DMS53 treated with DMSO at 0.1 percent for 48 hours (cell line): Measurements from ENCODE around the gene SLC2A6.

Source experiments
- DNase-seq: peaks from one replicate; lab custom pipeline; 2025; ENCODE audit not compliant: unreplicated experiment; lab: John Stamatoyannopoulos, UW

SLC2A6 gene

GRCh38 chr9:133477992-133478850, 678 bp downstream of the SLC2A6 start:
- DNase-seq, result no peak

GRCh38 chr9:133477461-133477860, 1.4 kb downstream of the SLC2A6 start:
- no peak for DNase-seq

- no peak for DNase-seq
Observed at GRCh38 chr9:133476941-133477340, 2.0 kb downstream of the SLC2A6 start.

DNA sequence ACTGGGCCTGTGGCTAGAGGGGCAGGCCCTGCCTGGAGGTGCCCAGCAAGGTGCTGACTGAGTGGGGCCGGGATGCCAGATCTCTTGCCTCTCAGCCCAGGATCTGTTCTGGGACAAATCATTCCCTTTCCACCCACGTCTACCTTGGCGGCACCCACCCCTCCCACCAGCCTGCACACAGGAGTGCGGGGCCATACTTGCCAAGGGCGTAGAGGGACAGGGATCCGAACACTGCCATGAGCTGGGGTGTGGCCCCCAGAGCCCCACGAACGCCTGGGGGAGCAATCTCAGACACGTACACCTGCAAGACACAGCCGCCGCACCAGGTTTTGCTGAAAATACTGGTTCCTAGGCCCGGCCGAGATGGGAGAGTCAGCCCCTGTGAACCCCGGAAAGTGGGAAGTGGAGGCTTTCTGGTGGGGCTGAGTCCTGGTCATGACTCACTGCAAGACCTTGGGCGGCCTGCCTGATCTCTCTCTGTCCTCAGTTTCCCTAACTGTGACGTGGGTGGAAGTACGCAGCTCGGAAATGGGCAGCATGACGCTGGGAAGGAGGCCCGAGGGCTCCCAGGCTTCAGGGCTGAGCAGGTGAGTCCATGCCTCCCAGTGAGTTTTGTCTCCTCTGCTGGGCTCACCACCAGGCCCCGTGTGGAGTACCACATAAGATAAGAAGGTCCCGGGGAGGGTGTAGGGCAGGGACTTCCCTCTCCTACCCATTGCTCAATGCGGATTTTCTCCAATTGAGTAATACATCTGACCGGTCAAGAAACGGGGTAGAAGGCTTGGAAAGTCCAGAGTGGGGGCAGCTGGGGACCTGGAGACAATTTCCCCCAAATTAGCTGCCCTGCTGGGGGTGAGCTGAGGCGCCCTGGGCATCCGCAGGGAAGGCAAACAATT, 2.6 kb downstream of the SLC2A6 start:
- no peak for DNase-seq

- no peak for DNase-seq
Observed at GRCh38 chr9:133475292-133476012, 3.4 kb downstream of the SLC2A6 start.

DNA sequence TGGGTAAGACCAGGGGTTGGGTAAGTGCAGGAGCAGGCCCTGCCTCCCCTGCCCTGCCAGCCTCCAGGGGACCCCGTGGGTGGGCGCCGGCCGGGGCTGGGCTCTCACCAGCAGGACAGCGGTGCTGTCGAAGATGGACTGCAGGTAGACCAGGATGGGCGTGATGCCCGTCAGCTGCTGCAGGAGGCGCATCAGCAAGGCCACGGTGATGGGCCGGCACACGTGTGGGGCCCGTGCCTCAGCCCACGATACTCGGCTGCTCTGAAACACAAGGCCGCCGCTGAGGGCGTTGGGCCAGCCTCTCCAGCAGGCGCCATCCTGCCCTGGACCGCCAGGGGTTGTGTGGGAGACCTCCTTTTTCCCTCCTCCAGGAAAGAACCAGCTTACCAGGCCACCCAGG, 4.0 kb downstream of the SLC2A6 start:
- no peak for DNase-seq

DNA sequence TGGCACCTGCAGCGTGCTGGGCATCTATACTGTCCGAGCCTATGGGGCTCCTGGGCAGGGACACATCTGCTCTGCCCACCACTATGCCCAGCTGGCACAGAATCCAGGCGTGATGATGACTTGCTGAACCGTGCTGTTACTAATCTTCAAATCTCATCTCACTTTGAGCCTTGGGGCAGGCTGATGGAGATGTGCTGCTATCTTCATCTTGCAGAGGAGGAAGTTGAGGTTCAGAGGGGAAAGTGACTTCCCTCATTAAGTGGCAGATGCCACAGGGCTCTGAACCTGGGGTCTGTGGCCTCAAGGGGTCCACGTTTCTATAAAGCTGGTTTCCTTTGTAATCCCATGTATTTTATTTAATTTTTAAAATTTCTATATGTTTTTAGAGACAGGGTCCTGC, 4.7 kb downstream of the SLC2A6 start:
- DNase-seq, result no peak

GRCh38 chr9:133473743-133474142, 5.2 kb downstream of the SLC2A6 start:
- DNase-seq, result no peak

DNA sequence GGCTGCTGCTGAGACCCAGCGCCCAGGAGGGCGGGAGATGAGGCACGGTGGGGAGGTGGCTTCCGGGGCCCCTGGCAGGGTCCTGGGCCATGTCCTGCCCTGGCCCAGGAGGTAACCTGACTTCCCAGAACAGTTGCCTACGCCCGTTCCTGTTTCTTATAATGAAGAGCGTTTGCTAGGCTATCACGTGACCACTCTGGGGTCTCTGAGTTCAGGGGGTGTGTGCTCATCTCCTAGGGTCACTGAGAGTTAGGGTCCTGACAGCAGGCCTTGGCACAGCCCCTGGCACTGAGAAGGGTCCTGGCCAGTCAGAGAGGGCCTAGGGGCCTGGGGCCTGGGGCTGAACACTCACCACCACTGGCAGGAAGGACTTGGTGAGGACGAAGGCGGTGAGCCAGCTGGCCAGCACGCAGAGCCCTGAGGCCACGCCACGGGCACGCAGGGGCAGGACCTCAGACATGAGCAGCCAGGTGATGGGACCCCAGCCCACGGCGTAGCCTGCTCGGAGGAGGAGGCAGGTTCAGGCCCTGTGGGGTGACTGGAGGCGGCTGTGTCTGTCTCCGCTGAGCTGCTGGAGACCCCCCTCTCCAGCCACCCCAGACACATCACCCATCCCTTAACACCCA, 6.0 kb downstream of the SLC2A6 start:
- no peak for DNase-seq

DNA sequence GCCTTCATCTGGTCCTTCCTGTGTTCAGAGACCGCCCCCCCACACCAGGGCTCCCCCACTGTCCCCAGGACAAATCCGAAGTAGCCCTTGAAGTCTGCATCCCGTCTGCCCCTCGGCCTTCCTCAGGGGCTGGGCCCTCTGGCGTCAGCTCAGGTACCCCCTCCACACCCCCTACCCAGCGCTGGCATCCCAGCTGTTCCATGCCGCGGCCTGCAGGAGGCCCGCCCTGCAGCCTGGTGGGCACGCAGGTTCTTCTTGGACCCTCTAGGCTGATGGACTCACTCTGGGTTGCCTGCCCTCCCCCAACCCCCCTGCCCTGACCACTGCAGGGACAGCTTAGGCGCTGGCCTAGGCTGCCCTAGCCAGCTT, 6.6 kb downstream of the SLC2A6 start:
- no peak for DNase-seq

DNA sequence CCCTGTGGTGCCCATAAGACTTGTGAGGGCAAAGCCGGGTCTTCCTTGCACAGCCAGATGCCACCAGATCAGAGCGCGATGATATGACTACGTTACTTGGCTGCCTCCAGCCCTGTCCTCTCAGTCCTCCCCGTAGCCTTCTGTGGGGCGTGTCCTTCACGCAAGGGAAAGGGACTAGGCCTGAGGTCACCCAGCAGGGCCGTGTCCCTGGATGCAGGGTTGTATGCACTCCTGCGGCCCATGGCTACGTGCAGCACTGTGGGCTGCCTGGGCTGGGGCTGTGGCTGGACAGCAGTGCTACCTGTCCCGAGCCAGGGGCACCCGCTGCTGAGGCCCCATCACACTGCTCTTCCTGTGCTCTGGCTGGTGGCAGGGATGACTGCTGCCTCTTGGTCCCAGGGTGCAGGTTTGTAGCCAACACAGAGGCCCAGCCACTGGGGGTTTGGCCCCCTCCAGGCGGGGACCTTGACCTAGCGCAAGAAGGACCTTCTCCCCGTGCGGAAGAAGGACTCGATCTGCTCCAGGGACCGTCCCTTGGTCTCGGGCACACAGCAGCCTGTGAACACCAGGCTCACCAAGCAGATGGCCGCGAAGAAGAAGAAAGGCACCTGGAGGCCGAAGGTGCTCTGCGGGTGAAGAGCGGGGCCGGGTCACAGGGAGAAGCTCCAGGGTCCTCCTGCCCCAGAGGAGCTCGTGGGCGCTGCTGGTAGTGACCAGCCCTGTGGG, 7.2 kb downstream of the SLC2A6 start:
- no peak for DNase-seq

GRCh38 chr9:133470988-133471387, 7.9 kb downstream of the SLC2A6 start:
- DNase-seq, result no peak

- no peak for DNase-seq
Observed at GRCh38 chr9:133470427-133470924, 8.4 kb downstream of the SLC2A6 start.

- no peak for DNase-seq
Observed at GRCh38 chr9:133468777-133469421, 10.0 kb downstream of the SLC2A6 start.

DNA sequence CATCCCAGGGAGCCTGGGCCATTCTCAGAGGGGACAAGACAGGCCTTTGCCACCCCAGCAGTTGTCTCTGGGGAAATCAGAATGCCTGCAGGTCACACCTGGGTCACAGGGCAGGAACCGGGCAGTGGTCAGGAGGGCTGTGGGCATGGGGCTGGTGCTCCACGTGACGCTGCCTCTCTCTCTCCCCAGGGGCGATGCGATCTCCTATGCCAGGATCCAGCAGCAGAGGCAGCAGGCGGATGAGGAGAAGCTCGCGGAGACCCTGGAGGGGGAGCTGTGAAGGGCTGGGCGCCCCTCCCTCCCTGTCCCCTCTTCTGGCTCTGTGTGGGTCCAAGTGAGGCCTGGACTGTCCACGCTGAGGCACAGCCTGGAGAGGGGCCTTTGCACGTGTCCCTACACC, 10.5 kb downstream of the SLC2A6 start:
- DNase-seq, result no peak

- no peak for DNase-seq
Observed at GRCh38 chr9:133467101-133467500, 11.8 kb downstream of the SLC2A6 start.

GRCh38 chr9:133465984-133466383, 12.9 kb downstream of the SLC2A6 start:
- no peak for DNase-seq

DNA sequence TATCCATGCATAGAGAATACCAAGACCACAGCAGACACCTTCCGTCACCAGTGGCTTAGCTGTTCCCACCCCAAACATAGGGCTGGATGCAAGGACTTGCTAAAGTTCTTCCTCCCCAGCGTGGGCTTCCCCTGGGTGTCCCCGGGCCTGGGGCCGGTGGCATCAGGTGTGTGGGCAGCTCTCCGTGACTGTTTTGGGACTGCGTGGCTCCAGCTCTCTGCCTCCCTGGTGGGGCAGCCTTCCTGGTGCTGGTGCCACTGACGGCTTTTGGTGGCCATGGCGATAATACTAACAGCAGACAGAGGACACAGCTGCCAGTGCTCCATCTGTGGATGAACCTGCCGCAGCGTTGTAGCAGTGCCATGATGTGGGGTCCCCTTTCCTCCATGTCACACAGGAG, 14.3 kb downstream of the SLC2A6 start:
- no peak for DNase-seq

DNA sequence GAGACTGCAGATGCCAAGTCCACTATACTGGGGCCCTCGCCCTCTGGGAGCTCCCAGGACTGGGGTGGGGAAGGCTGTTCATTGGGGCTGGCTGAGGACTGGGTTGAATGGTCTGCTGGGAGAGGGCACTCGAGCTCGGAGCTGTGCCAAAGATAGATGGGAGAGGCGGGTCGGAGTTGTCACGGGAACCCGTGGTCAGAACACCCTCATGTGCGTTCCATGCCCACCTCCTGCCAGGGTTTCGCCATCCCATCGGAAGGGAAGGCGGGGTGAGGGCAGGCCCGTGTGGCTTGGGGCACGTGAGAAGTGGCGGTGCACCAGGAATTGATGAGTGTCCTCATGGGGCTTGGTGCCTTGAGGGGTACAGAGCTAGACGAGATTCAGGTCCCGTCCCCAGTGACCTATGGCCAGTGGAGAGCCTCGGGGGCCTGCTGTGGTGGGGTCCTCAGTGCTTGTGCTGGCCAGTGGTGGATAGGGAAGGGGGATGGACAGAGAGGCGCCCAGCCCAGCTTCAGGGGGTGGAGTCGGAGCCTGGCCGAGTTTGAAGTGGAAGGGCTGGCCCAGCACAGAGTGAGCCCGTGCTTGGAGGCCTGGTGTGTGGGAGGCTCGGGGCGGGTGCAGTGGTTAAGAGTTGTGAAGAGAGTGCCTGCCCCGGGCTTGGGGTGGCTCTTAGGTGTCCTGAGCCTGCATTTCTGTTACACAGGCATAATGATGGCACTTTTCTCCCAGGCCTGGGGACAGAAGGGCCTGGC, 14.9 kb downstream of the SLC2A6 start:
- no peak for DNase-seq
